Progenitor cell of endocrine pancreas (in vitro differentiated cells): ENCODE data around the gene SRL. TPM values are rescaled to one million over a fixed set of nuclear protein-coding genes. Genes with fewer than 3 reads are reported as not detected.

Experiments
- DNase-seq: peaks from one replicate; pipeline ENCODE4 v3.0.0; 2021; ENCODE audit warnings: low spot score; ENCODE audit not compliant: unreplicated experiment
- H3K27ac Mint-ChIP-seq: 2 replicates; pipeline ENCODE4 v1.8.0; 2021; ENCODE audit warnings: mild to moderate bottlenecking, moderate library complexity, mixed read lengths
- H3K27me3 Mint-ChIP-seq: 2 replicates; pipeline ENCODE4 v1.8.0; 2021; ENCODE audit warnings: mixed read lengths
- H3K36me3 Mint-ChIP-seq: 2 replicates; pipeline ENCODE4 v1.8.0; 2022; ENCODE audit warnings: mixed read lengths; ENCODE audit not compliant: insufficient read depth
- H3K4me1 Mint-ChIP-seq: 2 replicates; pipeline ENCODE4 v1.8.0; 2021; ENCODE audit warnings: low read depth, mixed read lengths
- H3K4me3 Mint-ChIP-seq: 2 replicates; pipeline ENCODE4 v1.8.0; 2021; ENCODE audit warnings: low read depth, mild to moderate bottlenecking, moderate library complexity, mixed read lengths
- H3K9me3 Mint-ChIP-seq: 2 replicates; pipeline ENCODE4 v1.8.0; 2021; ENCODE audit warnings: low read depth, mixed read lengths
- total RNA-seq: library from RNA; stranded (reverse); gene quantifications from 2 replicates; pipeline ENCODE4 v1.2.1, GENCODE V29; 2021
- TF ChIP-seq, protein P1 (sequence below): fragments of 200-600 bp; sonication (generic); IDR thresholded peaks from one replicate; pipeline ENCODE4 v1.5.0; 2021; ENCODE audit warnings: antibody characterized with exemption, mild to moderate bottlenecking; ENCODE audit not compliant: unreplicated experiment

SRL gene
- total RNA-seq, 1 donor from 2014 or later = not detected

DNA sequence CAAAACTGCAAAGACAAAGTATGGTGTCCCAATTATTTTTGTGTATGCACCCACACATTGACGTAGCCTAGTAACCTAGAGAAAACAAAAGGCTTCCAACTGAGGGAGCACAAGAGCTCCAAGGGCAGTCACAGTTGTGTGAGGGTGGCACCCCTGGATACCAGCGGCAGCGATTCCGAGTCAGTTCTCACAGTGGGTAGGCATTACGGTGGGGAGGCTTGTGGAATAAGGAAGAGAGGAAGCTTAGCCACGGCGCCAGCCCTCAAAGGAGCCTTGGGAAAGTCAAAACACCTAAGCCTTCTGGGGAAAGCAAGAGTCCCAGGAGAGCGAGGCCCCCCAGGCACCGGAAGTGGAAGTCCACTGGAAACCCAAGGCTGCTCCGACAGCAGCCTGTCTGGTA lies 94.6 kb downstream of the SRL start:
- Mint-ChIP-seq H3K36me3 (no peaks in the 10 kb centered on the region), H3K4me3 (no peak overlapping the region), H3K27me3 (no peaks in the 10 kb centered on the region), H3K9me3 (no peaks in the 10 kb centered on the region), H3K27ac (no peak overlapping the region), H3K4me1 (no peaks in the 10 kb centered on the region)
- no peak for DNase-seq
- TF ChIP-seq, protein P1, sequence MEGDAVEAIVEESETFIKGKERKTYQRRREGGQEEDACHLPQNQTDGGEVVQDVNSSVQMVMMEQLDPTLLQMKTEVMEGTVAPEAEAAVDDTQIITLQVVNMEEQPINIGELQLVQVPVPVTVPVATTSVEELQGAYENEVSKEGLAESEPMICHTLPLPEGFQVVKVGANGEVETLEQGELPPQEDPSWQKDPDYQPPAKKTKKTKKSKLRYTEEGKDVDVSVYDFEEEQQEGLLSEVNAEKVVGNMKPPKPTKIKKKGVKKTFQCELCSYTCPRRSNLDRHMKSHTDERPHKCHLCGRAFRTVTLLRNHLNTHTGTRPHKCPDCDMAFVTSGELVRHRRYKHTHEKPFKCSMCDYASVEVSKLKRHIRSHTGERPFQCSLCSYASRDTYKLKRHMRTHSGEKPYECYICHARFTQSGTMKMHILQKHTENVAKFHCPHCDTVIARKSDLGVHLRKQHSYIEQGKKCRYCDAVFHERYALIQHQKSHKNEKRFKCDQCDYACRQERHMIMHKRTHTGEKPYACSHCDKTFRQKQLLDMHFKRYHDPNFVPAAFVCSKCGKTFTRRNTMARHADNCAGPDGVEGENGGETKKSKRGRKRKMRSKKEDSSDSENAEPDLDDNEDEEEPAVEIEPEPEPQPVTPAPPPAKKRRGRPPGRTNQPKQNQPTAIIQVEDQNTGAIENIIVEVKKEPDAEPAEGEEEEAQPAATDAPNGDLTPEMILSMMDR = no peak

DNA sequence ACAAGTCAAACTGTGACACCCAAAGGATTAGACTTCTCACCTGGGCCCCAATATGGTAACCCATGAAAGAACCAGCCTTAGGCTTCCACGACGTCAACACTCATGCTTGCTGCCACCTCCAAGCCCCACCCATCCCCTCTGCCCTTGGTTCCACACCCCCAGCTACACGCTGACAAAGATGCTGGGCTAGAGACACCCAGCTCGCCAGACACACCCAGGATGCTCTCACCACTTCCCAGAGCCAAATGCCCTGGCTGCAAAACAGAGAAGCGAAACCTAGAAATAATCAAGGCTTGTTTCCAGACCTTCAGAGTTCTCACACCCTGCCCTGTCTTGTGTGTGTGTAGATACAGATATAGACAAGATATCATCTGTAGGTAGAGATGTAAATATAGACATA lies 99.6 kb downstream of the SRL start:
- Mint-ChIP-seq H3K4me1 (no peaks in the 10 kb centered on the region), H3K27me3 (no peaks in the 10 kb centered on the region), H3K27ac (no peak overlapping the region), H3K36me3 (no peaks in the 10 kb centered on the region), H3K4me3 (no peak overlapping the region), H3K9me3 (no peaks in the 10 kb centered on the region)
- no peak for DNase-seq
- TF ChIP-seq, protein P1 = no peak

DNA sequence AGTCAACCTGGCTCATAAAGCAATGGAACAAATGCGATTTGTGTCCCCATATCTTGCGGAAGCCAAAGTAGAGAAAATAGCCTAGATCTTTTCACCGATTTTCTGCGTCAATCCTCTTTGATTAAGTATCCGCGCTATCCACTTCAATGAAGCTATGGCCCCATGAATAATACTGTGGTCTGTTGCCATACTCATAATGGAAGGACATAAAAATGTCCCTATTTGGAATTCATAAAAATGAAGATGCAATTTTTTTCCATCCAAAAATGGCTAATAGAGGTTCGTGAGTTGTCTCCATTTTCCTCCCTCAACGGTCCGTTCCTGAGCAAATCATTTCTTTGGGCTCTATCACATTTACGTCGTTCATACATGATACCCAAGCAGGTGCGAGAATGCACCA lies 100.3 kb downstream of the SRL start:
- Mint-ChIP-seq H3K27me3 (no peaks in the 10 kb centered on the region), H3K36me3 (no peaks in the 10 kb centered on the region), H3K4me1 (no peaks in the 10 kb centered on the region), H3K27ac (no peak overlapping the region), H3K9me3 (no peaks in the 10 kb centered on the region), H3K4me3 (no peak overlapping the region)
- no peak for DNase-seq
- TF ChIP-seq, protein P1 = no peak

DNA sequence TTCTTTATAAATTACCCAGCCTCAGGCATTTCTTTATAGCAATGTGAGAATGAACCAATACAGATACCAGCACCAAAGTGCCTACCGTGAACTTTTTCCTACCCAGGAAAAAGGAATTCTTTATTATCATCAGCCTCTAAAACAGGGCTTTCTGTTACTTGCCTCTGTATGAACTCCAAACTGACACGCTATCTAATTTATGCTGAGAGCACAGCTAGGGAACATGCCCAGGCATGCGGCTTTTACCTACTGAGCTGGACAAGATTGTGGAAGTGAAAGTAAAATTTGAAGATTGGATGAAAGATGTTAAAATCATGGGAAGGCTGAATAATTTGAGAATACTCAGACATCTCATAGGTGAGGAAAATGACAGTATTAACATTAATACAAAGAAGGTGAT lies 101.2 kb downstream of the SRL start:
- Mint-ChIP-seq H3K27me3 (peaks cover 3% of the 10 kb centered on the region), H3K9me3 (no peaks in the 10 kb centered on the region), H3K4me1 (peaks cover 5% of the 10 kb centered on the region), H3K27ac (peak overlapping the region; percentile 29), H3K36me3 (no peaks in the 10 kb centered on the region), H3K4me3 (no peak overlapping the region)
- TF ChIP-seq, protein P1 = no peak
- DNase-seq = no peak

DNA sequence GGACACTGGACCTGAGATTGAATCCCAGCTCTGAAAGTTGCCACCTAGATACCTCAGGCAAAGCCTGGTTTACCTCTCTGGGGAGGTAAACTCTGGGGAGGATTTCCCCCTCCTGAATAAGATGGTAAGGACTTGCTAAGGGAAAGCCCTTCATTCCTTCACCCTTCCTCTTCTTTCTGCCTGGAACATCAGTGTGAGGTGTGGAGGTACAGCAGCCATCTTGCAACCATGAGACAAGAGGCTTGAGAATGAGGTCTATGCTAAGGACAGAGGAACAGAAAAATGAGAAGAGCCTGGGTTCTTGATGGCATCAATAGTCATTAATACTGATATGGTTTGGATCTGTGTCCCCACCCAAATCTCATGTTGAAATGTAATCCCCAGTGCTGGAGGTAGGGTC lies 101.9 kb downstream of the SRL start:
- H3K36me3 Mint-ChIP-seq = no peaks in the 10 kb centered on the region
- TF ChIP-seq, protein P1 = no peak
- H3K9me3 Mint-ChIP-seq = no peaks in the 10 kb centered on the region
- H3K27me3 Mint-ChIP-seq = peaks cover 3% of the 10 kb centered on the region
- DNase-seq = no peak
- H3K4me3 Mint-ChIP-seq = no peak overlapping the region
- H3K27ac Mint-ChIP-seq = no peak overlapping the region
- peaks cover 5% of the 10 kb centered on the region for H3K4me1 Mint-ChIP-seq

Other genes starting within 250 kb of the SRL start
- gene ADCY9, start 125.6 kb downstream of the SRL start, total RNA-seq = 4.9 and 6.9 TPM in 2 replicates
- gene TFAP4, start 30.9 kb upstream of the SRL start, total RNA-seq = 22.9 and 29.0 TPM in 2 replicates
- gene GLIS2, start 74.0 kb upstream of the SRL start, total RNA-seq = 22.2 and 23.2 TPM in 2 replicates
- gene PAM16, start 109.2 kb upstream of the SRL start, total RNA-seq = 33.5 and 36.7 TPM in 2 replicates
- 3.8 and 4.0 TPM in 2 replicates for gene VASN, start 129.8 kb upstream of the SRL start, total RNA-seq
- gene CORO7, start 174.5 kb upstream of the SRL start, total RNA-seq = 25.7 and 35.2 TPM in 2 replicates
- gene DNAJA3, start 183.8 kb upstream of the SRL start, total RNA-seq = 38.8 and 42.3 TPM in 2 replicates
- gene NMRAL1, start 232.5 kb upstream of the SRL start, total RNA-seq = 47.1 and 48.7 TPM in 2 replicates
- 28.5 and 30.1 TPM in 2 replicates for gene HMOX2, start 234.3 kb upstream of the SRL start, total RNA-seq